Hepatocyte (in vitro differentiated cells): Measurements from ENCODE around the gene CRACR2B.

Source experiments
- CTCF ChIP-seq: fragments of 200-600 bp; sonication (generic); IDR thresholded peaks from 2 replicates; pipeline ENCODE4 v1.5.1; 2016; ENCODE audit warnings: antibody characterized with exemption, mild to moderate bottlenecking; ENCODE audit not compliant: poor library complexity
- EZH2 ChIP-seq: fragments of 200-600 bp; sonication (generic); IDR thresholded peaks from 2 replicates; pipeline ENCODE4 v1.6.1; 2016; ENCODE audit warnings: antibody characterized with exemption, mild to moderate bottlenecking, borderline replicate concordance

GRCh38 chr11:875769-876301, 48.1 kb downstream of the CRACR2B start:
- TF ChIP-seq CTCF (no peak), EZH2 (no peak)
